SK-N-SH (cell line): ENCODE results near the gene SP6. TPM values are rescaled to one million over a fixed set of nuclear protein-coding genes. Genes with fewer than 3 reads are reported as not detected.

Experiments used
- CTCF ChIA-PET: fragments of 300-600, 350-600 bp; formaldehyde crosslinking; extraction: SDS; loops from one replicate; lab custom pipeline; 2021; lab: Yijun Ruan, JAX
- POLR2A ChIA-PET: fragments of 350-600 bp; sonication (Branson Sonifier 250); formaldehyde crosslinking; extraction: SDS; loops from one replicate; lab custom pipeline; 2020; ENCODE audit warnings: antibody characterized with exemption, inconsistent platforms; lab: Yijun Ruan, JAX
- DNase-seq: peaks from one replicate; pipeline ENCODE4 v3.0.0; 2012
- H2AFZ ChIP-seq: fragments of 200-600 bp; sonication (generic); 2 replicates; pipeline ENCODE4 v1.8.1; 2016; ENCODE audit warnings: antibody characterized with exemption, mild to moderate bottlenecking, low read depth
- H3F3A ChIP-seq: fragments of 200-600 bp; sonication (generic); replicated peaks from 2 replicates; pipeline ENCODE3; 2016; ENCODE audit warnings: antibody characterized with exemption, mild to moderate bottlenecking; ENCODE audit not compliant: insufficient read depth
- H3K27ac ChIP-seq, 2 experiments: fragments of 200-500 bp in 1 of 2; fragments of 200-600 bp in 1 of 2; sonication (Bioruptor generic) in 1 of 2; sonication (generic), shearing (Covaris generic) in 1 of 2; 2 replicates each; pipeline versions ENCODE4 v1.5.1 to v1.6.1; 2014 to 2016; ENCODE audit warnings: low read depth in 2 of 2, inconsistent platforms in 1 of 2, low read length in 1 of 2, mild to moderate bottlenecking in 1 of 2, mixed read lengths in 1 of 2
- H3K27me3 ChIP-seq: fragments of 200-600 bp; sonication (generic), shearing (Covaris generic); 2 replicates; pipeline ENCODE4 v1.6.1; 2016; ENCODE audit warnings: mixed run types; ENCODE audit not compliant: insufficient read depth
- H3K36me3 ChIP-seq, 2 experiments: fragments of 200-500 bp in 1 of 2; fragments of 200-600 bp in 1 of 2; sonication (Bioruptor generic) in 1 of 2; sonication (generic) in 1 of 2; replicated peaks in 1 of 2; 2 replicates each; pipeline versions ENCODE3 to v1.5.1; 2014 to 2016; ENCODE audit warnings: low read length in 1 of 2, mild to moderate bottlenecking in 1 of 2; ENCODE audit not compliant: insufficient read depth in 2 of 2, control insufficient read depth in 1 of 2
- H3K4me1 ChIP-seq, 2 experiments: fragments of 200-500 bp in 1 of 2; fragments of 200-600 bp in 1 of 2; sonication (Bioruptor generic) in 1 of 2; sonication (generic), shearing (Covaris generic) in 1 of 2; 2 replicates each; pipeline versions ENCODE4 v1.5.1 to v1.6.1; 2014 to 2016; ENCODE audit warnings: low read depth in 1 of 2, low read length in 1 of 2, mixed run types in 1 of 2; ENCODE audit not compliant: insufficient read depth in 2 of 2, control insufficient read depth in 1 of 2
- H3K4me2 ChIP-seq: fragments of 200-600 bp; sonication (generic), shearing (Covaris generic); 2 replicates; pipeline ENCODE4 v1.6.1; 2017; ENCODE audit warnings: mixed run types
- H3K4me3 ChIP-seq, 2 experiments: fragments of 200-500 bp in 1 of 2; fragments of 200-600 bp in 1 of 2; sonication (Bioruptor generic) in 1 of 2; sonication (generic), shearing (Covaris generic) in 1 of 2; 2 replicates each; pipeline versions ENCODE4 v1.5.1 to v1.8.1; 2014 to 2016; ENCODE audit warnings: low read depth in 2 of 2, inconsistent platforms in 1 of 2, low read length in 1 of 2, mild to moderate bottlenecking in 1 of 2, mixed read lengths in 1 of 2, moderate library complexity in 1 of 2
- H3K79me2 ChIP-seq: fragments of 200-600 bp; sonication (generic); 2 replicates; pipeline ENCODE4 v1.8.1; 2017; ENCODE audit warnings: mild to moderate bottlenecking; ENCODE audit not compliant: insufficient read depth
- H3K9ac ChIP-seq: fragments of 200-600 bp; sonication (generic); 2 replicates; pipeline ENCODE4 v1.6.1; 2017; ENCODE audit warnings: mixed run types
- H3K9me2 ChIP-seq: fragments of 200-600 bp; sonication (generic); 2 replicates; pipeline ENCODE4 v1.6.1; 2017; ENCODE audit warnings: mixed run types
- H3K9me3 ChIP-seq: fragments of 200-600 bp; sonication (generic); 2 replicates; pipeline ENCODE4 v1.6.1; 2017; ENCODE audit warnings: mixed run types, mild to moderate bottlenecking, moderate library complexity
- H4K20me1 ChIP-seq: fragments of 200-600 bp; sonication (generic); 2 replicates; pipeline ENCODE4 v1.6.1; 2017; ENCODE audit warnings: mild to moderate bottlenecking, mixed run types; ENCODE audit not compliant: insufficient read depth
- FOSL2 ChIP-seq: IDR thresholded peaks from 2 replicates; pipeline ENCODE4 v1.4.0; 2012; ENCODE audit warnings: low read depth, mild to moderate bottlenecking, moderate library complexity, borderline replicate concordance
- FOXM1 ChIP-seq: IDR thresholded peaks from 2 replicates; pipeline ENCODE4 v1.4.0; 2012; ENCODE audit warnings: low read depth, mild to moderate bottlenecking
- JUND ChIP-seq: IDR thresholded peaks from 2 replicates; pipeline ENCODE4 v1.4.0; 2012
- MXI1 ChIP-seq: IDR thresholded peaks from 2 replicates; pipeline ENCODE4 v1.6.1; 2012; ENCODE audit warnings: mild to moderate bottlenecking, low read depth, low read length, improper control_type of control experiment
- NFIC ChIP-seq: IDR thresholded peaks from 2 replicates; pipeline ENCODE4 v1.4.0; 2012; ENCODE audit warnings: borderline replicate concordance
- RCOR1 ChIP-seq: fragments of 150-350 bp; IDR thresholded peaks from 2 replicates; pipeline ENCODE4 v1.6.1; 2017; ENCODE audit warnings: antibody characterized with exemption, low read length
- TCF12 ChIP-seq: IDR thresholded peaks from 2 replicates; pipeline ENCODE4 v1.4.0; 2012
- TEAD4 ChIP-seq: IDR thresholded peaks from 2 replicates; pipeline ENCODE4 v1.4.0; 2012; ENCODE audit warnings: mild to moderate bottlenecking, borderline replicate concordance; ENCODE audit not compliant: insufficient read depth
- WGBS: methylation state at CpG from one replicate; pipeline ENCODE4 v1.1.6; 2017; ENCODE audit warnings: low lambda C conversion rate; 5-methylcytosine and 5-hydroxymethylcytosine counted together
- polyA plus RNA-seq, 3 experiments: library from polyadenylated mRNA; depleted of rRNA; stranded (reverse); fragments of >200 nt; gene quantifications; 2 replicates each; pipeline ENCODE4 v1.2.3, GENCODE V29; 2012
- TF ChIP-seq, protein P1 (sequence below): IDR thresholded peaks from 2 replicates; pipeline ENCODE4; 2012
- TF ChIP-seq, protein P2 (sequence below): IDR thresholded peaks from 2 replicates; pipeline ENCODE4 v1.6.1; 2012; ENCODE audit warnings: mild to moderate bottlenecking, low read depth, low read length, moderate library complexity
- TF ChIP-seq, protein P3 (sequence below): fragments of 150-350 bp; IDR thresholded peaks from 2 replicates; pipeline ENCODE4 v1.6.1; 2016; ENCODE audit warnings: mild to moderate bottlenecking, low read depth, low read length

The SP6 gene
- polyA plus RNA-seq, 1 of the 3 experiments (the other 2 are of a cell fraction) = 0.03 TPM

DNA sequence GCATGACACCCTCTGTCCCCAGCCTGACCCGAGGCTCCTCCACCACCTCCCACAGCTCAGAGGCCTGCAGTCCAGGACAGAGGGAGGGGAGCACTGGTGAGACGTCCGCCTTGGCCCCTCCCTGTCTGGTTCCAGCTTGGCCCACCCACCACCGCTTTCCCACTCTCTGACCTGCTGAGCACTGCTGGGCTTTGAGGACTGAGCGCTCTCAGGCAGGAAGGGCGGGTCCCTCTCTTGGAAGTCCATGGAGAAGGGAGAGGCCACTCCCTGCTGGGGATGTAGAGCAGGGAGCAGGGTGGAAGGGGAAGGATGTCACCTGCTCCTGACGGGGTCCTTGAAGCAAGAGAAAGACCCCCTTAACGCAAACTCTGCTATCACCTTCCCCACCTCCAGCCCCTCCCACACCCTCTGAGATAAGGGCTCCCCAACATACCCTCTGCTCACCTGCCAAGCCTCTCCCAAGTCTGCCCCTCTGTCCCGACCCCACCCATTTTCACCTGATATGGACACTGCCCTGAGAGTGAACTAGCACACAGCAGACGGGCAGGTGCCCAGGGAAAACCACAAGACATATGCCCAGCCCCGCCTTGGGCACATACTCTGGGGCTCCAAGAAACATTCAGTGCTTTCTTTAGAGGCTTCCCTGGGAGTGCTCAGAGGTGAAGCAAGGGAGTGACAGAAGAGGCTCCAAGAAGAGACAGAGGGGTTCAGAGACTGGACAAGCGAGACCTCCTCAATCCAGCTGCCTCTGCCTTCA lies 30.8 kb downstream of the SP6 start:
- peak overlapping the region; percentile 99 for H3K4me2 ChIP-seq
- peaks cover 17 to 49% of the 10 kb centered on the region in 2 experiments for H3K36me3 ChIP-seq
- H3K79me2 ChIP-seq = peaks cover 12% of the 10 kb centered on the region; the same call in 1 of the 2 replicates
- no peak overlapping the region for H3K27ac ChIP-seq
- DNase-seq = no peak
- H3K9me2 ChIP-seq = no peaks in the 10 kb centered on the region
- ChIA-PET POLR2A (no interaction called here), CTCF (interaction anchor here (4.1 kb wide), 1 partner anchor 23 kb away, joined by 40 read pairs; the partner anchor contains the start of gene SCRN2)
- H3F3A ChIP-seq = peaks cover 7% of the 10 kb centered on the region
- no peaks in the 10 kb centered on the region for H3K9me3 ChIP-seq
- H3K9ac ChIP-seq = no peak overlapping the region
- no peak overlapping the region for H2AFZ ChIP-seq
- no peaks in the 10 kb centered on the region for H3K27me3 ChIP-seq
- TF ChIP-seq, protein P1, sequence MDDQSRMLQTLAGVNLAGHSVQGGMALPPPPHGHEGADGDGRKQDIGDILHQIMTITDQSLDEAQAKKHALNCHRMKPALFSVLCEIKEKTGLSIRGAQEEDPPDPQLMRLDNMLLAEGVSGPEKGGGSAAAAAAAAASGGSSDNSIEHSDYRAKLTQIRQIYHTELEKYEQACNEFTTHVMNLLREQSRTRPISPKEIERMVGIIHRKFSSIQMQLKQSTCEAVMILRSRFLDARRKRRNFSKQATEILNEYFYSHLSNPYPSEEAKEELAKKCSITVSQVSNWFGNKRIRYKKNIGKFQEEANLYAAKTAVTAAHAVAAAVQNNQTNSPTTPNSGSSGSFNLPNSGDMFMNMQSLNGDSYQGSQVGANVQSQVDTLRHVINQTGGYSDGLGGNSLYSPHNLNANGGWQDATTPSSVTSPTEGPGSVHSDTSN = no peak
- TF ChIP-seq TCF12 (no peak), JUND (no peak)
- 83% methylated on average over 11 of the region's 12 CpGs for WGBS
- peaks cover 11 to 26% of the 10 kb centered on the region in 2 experiments; a peak in 3 of 4 replicates for H3K4me1 ChIP-seq
- no peaks in the 10 kb centered on the region for H4K20me1 ChIP-seq
- peak overlapping the region; percentile 90 to 93 for H3K4me3 ChIP-seq

DNA sequence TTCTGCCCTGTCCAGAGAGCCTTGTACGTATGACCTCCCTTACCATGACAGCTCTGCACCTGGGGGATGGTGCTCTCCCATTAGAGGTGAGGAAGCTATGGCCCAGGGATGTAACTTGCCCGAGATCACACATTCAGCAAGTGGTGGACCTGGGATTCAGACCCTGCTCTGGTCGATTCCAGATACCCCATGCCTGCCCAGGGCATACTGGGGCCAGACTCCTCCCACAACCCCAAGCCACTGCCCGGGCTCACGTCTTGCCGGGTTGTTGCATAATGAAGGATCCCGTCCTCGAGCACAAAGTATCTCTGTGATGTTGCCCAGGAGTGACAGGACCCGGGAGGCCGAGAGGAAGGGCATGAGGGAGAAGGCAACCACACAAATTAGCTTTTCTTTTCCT lies 31.5 kb downstream of the SP6 start:
- POLR2A ChIA-PET = no interaction called here
- TF ChIP-seq, protein P2, sequence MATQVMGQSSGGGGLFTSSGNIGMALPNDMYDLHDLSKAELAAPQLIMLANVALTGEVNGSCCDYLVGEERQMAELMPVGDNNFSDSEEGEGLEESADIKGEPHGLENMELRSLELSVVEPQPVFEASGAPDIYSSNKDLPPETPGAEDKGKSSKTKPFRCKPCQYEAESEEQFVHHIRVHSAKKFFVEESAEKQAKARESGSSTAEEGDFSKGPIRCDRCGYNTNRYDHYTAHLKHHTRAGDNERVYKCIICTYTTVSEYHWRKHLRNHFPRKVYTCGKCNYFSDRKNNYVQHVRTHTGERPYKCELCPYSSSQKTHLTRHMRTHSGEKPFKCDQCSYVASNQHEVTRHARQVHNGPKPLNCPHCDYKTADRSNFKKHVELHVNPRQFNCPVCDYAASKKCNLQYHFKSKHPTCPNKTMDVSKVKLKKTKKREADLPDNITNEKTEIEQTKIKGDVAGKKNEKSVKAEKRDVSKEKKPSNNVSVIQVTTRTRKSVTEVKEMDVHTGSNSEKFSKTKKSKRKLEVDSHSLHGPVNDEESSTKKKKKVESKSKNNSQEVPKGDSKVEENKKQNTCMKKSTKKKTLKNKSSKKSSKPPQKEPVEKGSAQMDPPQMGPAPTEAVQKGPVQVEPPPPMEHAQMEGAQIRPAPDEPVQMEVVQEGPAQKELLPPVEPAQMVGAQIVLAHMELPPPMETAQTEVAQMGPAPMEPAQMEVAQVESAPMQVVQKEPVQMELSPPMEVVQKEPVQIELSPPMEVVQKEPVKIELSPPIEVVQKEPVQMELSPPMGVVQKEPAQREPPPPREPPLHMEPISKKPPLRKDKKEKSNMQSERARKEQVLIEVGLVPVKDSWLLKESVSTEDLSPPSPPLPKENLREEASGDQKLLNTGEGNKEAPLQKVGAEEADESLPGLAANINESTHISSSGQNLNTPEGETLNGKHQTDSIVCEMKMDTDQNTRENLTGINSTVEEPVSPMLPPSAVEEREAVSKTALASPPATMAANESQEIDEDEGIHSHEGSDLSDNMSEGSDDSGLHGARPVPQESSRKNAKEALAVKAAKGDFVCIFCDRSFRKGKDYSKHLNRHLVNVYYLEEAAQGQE = no peak
- TF ChIP-seq, protein P3, sequence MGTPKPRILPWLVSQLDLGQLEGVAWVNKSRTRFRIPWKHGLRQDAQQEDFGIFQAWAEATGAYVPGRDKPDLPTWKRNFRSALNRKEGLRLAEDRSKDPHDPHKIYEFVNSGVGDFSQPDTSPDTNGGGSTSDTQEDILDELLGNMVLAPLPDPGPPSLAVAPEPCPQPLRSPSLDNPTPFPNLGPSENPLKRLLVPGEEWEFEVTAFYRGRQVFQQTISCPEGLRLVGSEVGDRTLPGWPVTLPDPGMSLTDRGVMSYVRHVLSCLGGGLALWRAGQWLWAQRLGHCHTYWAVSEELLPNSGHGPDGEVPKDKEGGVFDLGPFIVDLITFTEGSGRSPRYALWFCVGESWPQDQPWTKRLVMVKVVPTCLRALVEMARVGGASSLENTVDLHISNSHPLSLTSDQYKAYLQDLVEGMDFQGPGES = no peak
- TF ChIP-seq TCF12 = no peak
- TF ChIP-seq TEAD4 = no peak
- TF ChIP-seq MXI1 = no peak
- no peak for TF ChIP-seq JUND
- TF ChIP-seq RCOR1 = no peak
- TF ChIP-seq NFIC = no peak
- TF ChIP-seq FOXM1 = no peak
- no peak for TF ChIP-seq FOSL2
- Histone ChIP-seq H3K9ac (no peak overlapping the region), H3K36me3 (peaks cover 15 to 54% of the 10 kb centered on the region in 2 experiments), H3K79me2 (peaks cover 12% of the 10 kb centered on the region; the same call in 1 of the 2 replicates), H3K4me3 (no peak overlapping the region), H3K27ac (no peak overlapping the region), H3K9me3 (no peaks in the 10 kb centered on the region), H3K27me3 (no peaks in the 10 kb centered on the region), H2AFZ (no peak overlapping the region), H3F3A (peaks cover 7% of the 10 kb centered on the region), H3K9me2 (no peaks in the 10 kb centered on the region), H4K20me1 (no peaks in the 10 kb centered on the region), H3K4me1 (peaks cover 11 to 26% of the 10 kb centered on the region in 2 experiments; a peak in 3 of 4 replicates), H3K4me2 (no peak overlapping the region)
- CTCF ChIA-PET = interaction anchor here (1.3 to 4.1 kb wide), 2 partner anchors 16 to 23 kb away, joined by 4 to 40 read pairs; partner anchors contain the start of gene SCRN2
- WGBS = 86% methylated on average over 7 of the region's 10 CpGs
- no peak for DNase-seq
